HG03575 (cell line): ENCODE measurements around the gene PCTP.

ENCODE experiments used
- ATAC-seq: cut with Tn5 transposase; IDR thresholded peaks from one replicate; pipeline ENCODE4 v1.9.1; 2021; ENCODE audit not compliant: unreplicated experiment, insufficient number of reproducible peaks, low FRiP score; ENCODE audit errors: extremely low read depth

Gene PCTP

GRCh38 chr17:55822028-55822427 lies 71.2 kb downstream of the PCTP start:
- ATAC-seq = no peak

GRCh38 chr17:55825213-55825612 lies 74.4 kb downstream of the PCTP start:
- ATAC-seq = no peak
